Measurements from ENCODE around the gene TRIM15. TPM values are rescaled to one million over a fixed set of nuclear protein-coding genes. Genes with fewer than 3 reads are reported as not detected.

TRIM15 gene
- total RNA-seq, 1 experiment from 2014 or later: 0.20 TPM

GRCh38 chr6:30154061-30154460, 9.3 kb upstream of the TRIM15 start:
- no peak overlapping the region for H3K14ac ChIP-seq (ENCODE audit: insufficient read depth, low read length)
- Mint-ChIP-seq H3K27me3 (ENCODE audit: low read depth) (peaks cover 66% of the 10 kb centered on the region), H3K4me3 (no peak overlapping the region), H3K4me1 (peaks cover 2% of the 10 kb centered on the region in 2 experiments; a peak in 1 of 4 replicates), H3K9me3 (no peaks in the 10 kb centered on the region), H3K27ac (no peak overlapping the region), H3K36me3 (ENCODE audit: insufficient read depth in 1 of 3, low read depth in 3 of 3) (no peaks in the 10 kb centered on the region)
- H3K27me3 ChIP-seq (ENCODE audit: insufficient read depth, low read length): no peaks in the 10 kb centered on the region
- TF ChIP-seq, protein P1, sequence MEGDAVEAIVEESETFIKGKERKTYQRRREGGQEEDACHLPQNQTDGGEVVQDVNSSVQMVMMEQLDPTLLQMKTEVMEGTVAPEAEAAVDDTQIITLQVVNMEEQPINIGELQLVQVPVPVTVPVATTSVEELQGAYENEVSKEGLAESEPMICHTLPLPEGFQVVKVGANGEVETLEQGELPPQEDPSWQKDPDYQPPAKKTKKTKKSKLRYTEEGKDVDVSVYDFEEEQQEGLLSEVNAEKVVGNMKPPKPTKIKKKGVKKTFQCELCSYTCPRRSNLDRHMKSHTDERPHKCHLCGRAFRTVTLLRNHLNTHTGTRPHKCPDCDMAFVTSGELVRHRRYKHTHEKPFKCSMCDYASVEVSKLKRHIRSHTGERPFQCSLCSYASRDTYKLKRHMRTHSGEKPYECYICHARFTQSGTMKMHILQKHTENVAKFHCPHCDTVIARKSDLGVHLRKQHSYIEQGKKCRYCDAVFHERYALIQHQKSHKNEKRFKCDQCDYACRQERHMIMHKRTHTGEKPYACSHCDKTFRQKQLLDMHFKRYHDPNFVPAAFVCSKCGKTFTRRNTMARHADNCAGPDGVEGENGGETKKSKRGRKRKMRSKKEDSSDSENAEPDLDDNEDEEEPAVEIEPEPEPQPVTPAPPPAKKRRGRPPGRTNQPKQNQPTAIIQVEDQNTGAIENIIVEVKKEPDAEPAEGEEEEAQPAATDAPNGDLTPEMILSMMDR (conservative IDR thresholded peaks at IDR 0.05): no peak
- H3K4ac ChIP-seq (ENCODE audit: low read depth, low read length): no peak overlapping the region
- H4K5ac ChIP-seq (ENCODE audit: insufficient read length, low read depth, low read length): no peak overlapping the region
- H3K56ac ChIP-seq (ENCODE audit: insufficient read length, low read depth, low read length): no peak overlapping the region
- no peak overlapping the region for H3T11ph ChIP-seq (ENCODE audit: low read length)
- H2BK12ac ChIP-seq (ENCODE audit: insufficient read length, low read depth, low read length): no peak overlapping the region
- H3K79me2 ChIP-seq (ENCODE audit: insufficient read depth, low read length): no peaks in the 10 kb centered on the region
- H3K9ac ChIP-seq (ENCODE audit: extremely low read depth, insufficient read length, low read length): no peak overlapping the region
- H2BK15ac ChIP-seq (ENCODE audit: low read depth, low read length): no peak overlapping the region
- no peaks in the 10 kb centered on the region for H3K79me1 ChIP-seq (ENCODE audit: insufficient read depth, low read depth, low read length, poor library complexity, severe bottlenecking)
- H3K27ac ChIP-seq (ENCODE audit: insufficient read length, low read depth, low read length): no peak overlapping the region
- no peak overlapping the region for H4K91ac ChIP-seq (ENCODE audit: insufficient read length, low read depth, low read length)
- H2AFZ ChIP-seq (ENCODE audit: low read length): no peak overlapping the region
- H4K8ac ChIP-seq (replicated peaks; ENCODE audit: insufficient read length, low read depth, low read length): no peak overlapping the region
- no peaks in the 10 kb centered on the region for H3K9me3 ChIP-seq (ENCODE audit: control insufficient read depth, low read depth, low read length)
- H2AK5ac ChIP-seq (ENCODE audit: insufficient read length, low read length): no peak overlapping the region
- DNase-seq: no peak
- H3K18ac ChIP-seq (ENCODE audit: insufficient read length, low read depth, low read length): no peak overlapping the region
- no CpG with 5 or more reads among the region's 17 CpGs for WGBS (ENCODE audit: extremely low coverage, insufficient read length, low lambda C conversion rate)
- no peaks in the 10 kb centered on the region for H4K20me1 ChIP-seq (ENCODE audit: control insufficient read depth, insufficient read depth, insufficient read length)
- H3K4me2 ChIP-seq (ENCODE audit: insufficient read depth, insufficient read length, low read length): no peak overlapping the region
- no peaks in the 10 kb centered on the region for H3K4me1 ChIP-seq (ENCODE audit: insufficient read depth, low read length)
- no peak overlapping the region for H2BK20ac ChIP-seq (ENCODE audit: low read depth, low read length, poor library complexity, severe bottlenecking)
- H3K23ac ChIP-seq (ENCODE audit: insufficient read length, low read depth, low read length): no peak overlapping the region
- no peak overlapping the region for H2BK5ac ChIP-seq (ENCODE audit: insufficient read length, low read length)
- H3K23me2 ChIP-seq (ENCODE audit: insufficient read length, low read depth, low read length, poor library complexity, severe bottlenecking): no peaks in the 10 kb centered on the region
- H2BK120ac ChIP-seq (ENCODE audit: low read depth, low read length, poor library complexity, severe bottlenecking): no peak overlapping the region

Measured in H9 (cell line).